Natural killer cell (primary cell): Measurements from ENCODE around the gene BNIPL. TPM values are rescaled to one million over a fixed set of nuclear protein-coding genes. Genes with fewer than 3 reads are reported as not detected.
A peak's percentile ranks its signal among the peaks of the same experiment; 100 is the strongest.

Experiments used
- ATAC-seq, 3 donors: fragments of 150-1000 bp in 2 of 3; fragments of 200-7000 bp in 1 of 3; cut with Tn5 transposase; 1 replicate in 1 of 3; 2 replicates in 2 of 3; pipeline ENCODE4 v1.10.0; 2021; ENCODE audit warnings: mild to moderate bottlenecking in 2 of 3, moderate library complexity in 2 of 3
- DNase-seq, 2 donors: peaks; one replicate each; pipeline versions ENCODE4 v3.0.0 to v3.0.0-alpha.2; 2013 to 2021; ENCODE audit warnings: mixed read lengths in 1 of 2
- H3K27ac ChIP-seq: one replicate; pipeline ENCODE4 v1.5.1; 2013; ENCODE audit warnings: mild to moderate bottlenecking, low read length
- H3K27me3 ChIP-seq: one replicate; pipeline ENCODE4 v1.6.1; 2013; ENCODE audit warnings: low read length; ENCODE audit not compliant: control insufficient read depth, insufficient read depth
- H3K36me3 ChIP-seq: one replicate; pipeline ENCODE4 v1.6.1; 2013; ENCODE audit warnings: low read length; ENCODE audit not compliant: control insufficient read depth, insufficient read depth
- H3K4me1 ChIP-seq: one replicate; pipeline ENCODE4 v1.6.1; 2013; ENCODE audit warnings: low read length; ENCODE audit not compliant: control insufficient read depth, insufficient read depth
- H3K4me3 ChIP-seq: one replicate; pipeline ENCODE4 v1.5.1; 2013; ENCODE audit warnings: low read length
- H3K9me3 ChIP-seq: one replicate; pipeline ENCODE4 v1.6.1; 2013; ENCODE audit warnings: low read length; ENCODE audit not compliant: control insufficient read depth, insufficient read depth
- H3K27ac Mint-ChIP-seq, 2 donors: one replicate each; pipeline ENCODE4 v1.8.0; 2022; ENCODE audit warnings: mild to moderate bottlenecking in 2 of 2, mixed read lengths in 2 of 2, moderate library complexity in 1 of 2
- H3K27me3 Mint-ChIP-seq, 2 donors: one replicate each; pipeline ENCODE4 v1.8.0; 2022; ENCODE audit warnings: low read depth in 2 of 2, mixed read lengths in 2 of 2
- H3K36me3 Mint-ChIP-seq: one replicate; pipeline ENCODE4 v1.8.0; 2022; ENCODE audit warnings: mixed read lengths
- H3K4me1 Mint-ChIP-seq, 2 donors: one replicate each; pipeline ENCODE4 v1.8.0; 2022; ENCODE audit warnings: mixed read lengths in 2 of 2
- H3K4me3 Mint-ChIP-seq: one replicate; pipeline ENCODE4 v1.8.0; 2022; ENCODE audit warnings: mild to moderate bottlenecking, moderate library complexity, mixed read lengths
- H3K9me3 Mint-ChIP-seq, 2 donors: one replicate each; pipeline ENCODE4 v1.8.0; 2022; ENCODE audit warnings: mixed read lengths in 2 of 2
- CTCF ChIP-seq: fragments of 200-600 bp; IDR thresholded peaks from one replicate; pipeline ENCODE4 v1.8.0; 2022; ENCODE audit warnings: antibody characterized with exemption
- WGBS: methylation state at CpG from one replicate; pipeline ENCODE4 v1.1.7; 2013; ENCODE audit warnings: missing lambda C conversion rate; ENCODE audit not compliant: insufficient coverage; 5-methylcytosine and 5-hydroxymethylcytosine counted together
- intact Hi-C: fragments of 100-400 bp; cut with micrococcal nuclease; formaldehyde crosslinking; loops from one replicate; pipeline ENCODE4 v1.14.2; 2022
- total RNA-seq, 4 donors: library from RNA; stranded (reverse); fragments of 120-200 nt in 1 of 4; gene quantifications; one replicate each; pipeline versions ENCODE4 v1.2.3 to v1.2.4, GENCODE V29; 2013 to 2022

BNIPL gene
- total RNA-seq, 3 donors from 2014 or later (not counting 1 experiment from before 2014, with no cell fraction given), result 0.28 to 0.39 (median 0.33) TPM

DNA sequence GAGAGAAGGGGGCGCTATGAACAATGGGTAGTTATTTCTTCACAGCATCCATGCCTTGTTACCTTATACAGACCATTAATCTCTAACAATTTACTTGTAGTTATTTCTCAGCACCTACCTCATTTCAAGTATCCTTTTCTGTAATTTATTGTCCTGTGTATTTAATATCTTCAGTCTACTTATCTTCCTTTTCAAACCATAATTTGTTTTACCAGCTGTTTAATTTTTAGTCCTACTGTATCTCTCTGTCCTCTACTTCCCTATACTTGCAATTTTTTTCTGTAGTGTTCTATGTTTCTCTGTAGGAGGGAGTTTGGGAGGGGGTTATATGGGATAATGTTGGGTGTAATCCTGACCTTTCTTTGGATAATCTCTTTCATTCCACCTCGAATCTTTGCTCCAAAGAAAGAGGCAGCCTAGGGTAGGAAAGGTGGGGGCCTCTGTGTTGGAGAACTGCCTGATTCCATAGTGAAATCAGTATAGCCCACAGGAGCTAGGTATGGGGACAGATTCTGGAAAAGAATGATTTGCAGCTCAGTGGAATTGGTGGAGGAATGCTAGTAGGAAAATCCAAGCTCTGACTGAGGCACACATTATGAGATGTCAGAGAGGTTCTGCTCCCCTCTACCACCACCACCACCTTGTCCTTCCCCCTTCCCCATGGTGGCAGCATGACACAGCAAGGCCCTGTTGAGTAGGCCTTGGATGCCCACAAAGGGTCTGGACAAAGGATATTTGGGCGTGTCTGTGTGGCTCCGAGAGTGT is 24.5 kb downstream of the BNIPL start:
- Mint-ChIP-seq H3K4me3 (peak overlapping the region; percentile 92), H3K27ac (peak overlapping the region; percentile 98 to 99), H3K9me3 (no peaks in the 10 kb centered on the region), H3K4me1 (peaks cover 53 to 54% of the 10 kb centered on the region in 2 donors), H3K36me3 (peaks cover 12% of the 10 kb centered on the region), H3K27me3 (no peaks in the 10 kb centered on the region)
- intact Hi-C loops, result no loop called here
- Histone ChIP-seq H3K4me1 (peaks cover 28% of the 10 kb centered on the region), H3K4me3 (peak overlapping the region; percentile 95), H3K36me3 (peaks cover 9% of the 10 kb centered on the region), H3K27me3 (no peaks in the 10 kb centered on the region), H3K27ac (peak overlapping the region; percentile 89), H3K9me3 (no peaks in the 10 kb centered on the region)
- TF ChIP-seq CTCF, result no peak
- ATAC-seq, result no peak
- WGBS, result 90% methylated on average over 1 of the region's 4 CpGs
- no peak for DNase-seq

- peaks cover 10% of the 10 kb centered on the region for H3K36me3 Mint-ChIP-seq
- ATAC-seq (no peak), DNase-seq (no peak)
- H3K4me3 Mint-ChIP-seq, result peak overlapping the region; percentile 37
- Histone ChIP-seq H3K27me3 (no peaks in the 10 kb centered on the region), H3K4me3 (no peak overlapping the region), H3K36me3 (peaks cover 3% of the 10 kb centered on the region), H3K27ac (no peak overlapping the region), H3K4me1 (peaks cover 19% of the 10 kb centered on the region), H3K9me3 (no peaks in the 10 kb centered on the region)
- no peak overlapping the region for H3K27ac Mint-ChIP-seq
- no peaks in the 10 kb centered on the region for H3K27me3 Mint-ChIP-seq
- intact Hi-C loops, result no loop called here
- H3K9me3 Mint-ChIP-seq, result no peaks in the 10 kb centered on the region
- peaks cover 44 to 46% of the 10 kb centered on the region in 2 donors for H3K4me1 Mint-ChIP-seq
- no peak for TF ChIP-seq CTCF
- 100% methylated on average over 2 of the region's 2 CpGs for WGBS
Observed at GRCh38 chr1:151061704-151062103, 25.3 kb downstream of the BNIPL start.

DNA sequence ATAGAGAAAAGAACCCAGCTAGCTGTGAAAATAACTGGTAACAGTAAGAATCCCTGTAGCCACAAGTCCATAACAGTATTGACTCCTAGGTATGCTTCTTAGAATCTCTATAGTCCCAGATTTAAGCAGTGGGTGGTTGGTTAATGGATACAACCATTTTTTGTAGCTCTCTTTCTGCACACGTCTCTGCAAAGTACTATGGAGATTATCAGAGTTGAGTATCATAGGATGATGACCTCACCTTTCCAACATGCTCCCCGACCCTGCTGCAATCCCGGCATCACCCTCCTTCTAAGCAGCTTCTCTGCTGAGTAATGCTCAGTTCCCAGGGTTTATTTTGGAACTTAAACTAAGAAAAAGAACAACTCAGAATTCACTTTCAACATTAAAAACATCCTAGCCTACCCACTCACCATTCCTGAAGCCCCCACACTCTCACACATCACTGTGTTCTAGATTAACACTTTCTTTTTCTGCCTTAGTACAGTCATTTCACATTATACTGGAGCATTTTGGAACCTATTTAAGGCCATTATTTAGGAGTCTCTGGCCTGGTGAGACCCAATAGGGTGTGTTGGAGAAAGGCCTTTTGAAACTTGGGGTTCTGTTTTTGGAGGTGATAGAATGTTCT is 26.5 kb downstream of the BNIPL start:
- H3K36me3 Mint-ChIP-seq, result peaks cover 7% of the 10 kb centered on the region
- no peak overlapping the region for H3K27ac ChIP-seq
- no peaks in the 10 kb centered on the region for H3K36me3 ChIP-seq
- WGBS, result 93% methylated on average over 2 of the region's 3 CpGs
- no peak overlapping the region for H3K27ac Mint-ChIP-seq
- no peaks in the 10 kb centered on the region for H3K27me3 Mint-ChIP-seq
- DNase-seq (no peak), ATAC-seq (no peak)
- H3K9me3 ChIP-seq, result no peaks in the 10 kb centered on the region
- H3K9me3 Mint-ChIP-seq, result no peaks in the 10 kb centered on the region
- H3K27me3 ChIP-seq, result no peaks in the 10 kb centered on the region
- H3K4me3 ChIP-seq, result no peak overlapping the region
- H3K4me1 ChIP-seq, result peaks cover 10% of the 10 kb centered on the region
- intact Hi-C loops, result no loop called here
- peak overlapping the region; percentile 25 for H3K4me3 Mint-ChIP-seq
- no peak for TF ChIP-seq CTCF
- peaks cover 33 to 39% of the 10 kb centered on the region in 2 donors for H3K4me1 Mint-ChIP-seq
